ENCODE data around the gene GPRC5C.

DNA sequence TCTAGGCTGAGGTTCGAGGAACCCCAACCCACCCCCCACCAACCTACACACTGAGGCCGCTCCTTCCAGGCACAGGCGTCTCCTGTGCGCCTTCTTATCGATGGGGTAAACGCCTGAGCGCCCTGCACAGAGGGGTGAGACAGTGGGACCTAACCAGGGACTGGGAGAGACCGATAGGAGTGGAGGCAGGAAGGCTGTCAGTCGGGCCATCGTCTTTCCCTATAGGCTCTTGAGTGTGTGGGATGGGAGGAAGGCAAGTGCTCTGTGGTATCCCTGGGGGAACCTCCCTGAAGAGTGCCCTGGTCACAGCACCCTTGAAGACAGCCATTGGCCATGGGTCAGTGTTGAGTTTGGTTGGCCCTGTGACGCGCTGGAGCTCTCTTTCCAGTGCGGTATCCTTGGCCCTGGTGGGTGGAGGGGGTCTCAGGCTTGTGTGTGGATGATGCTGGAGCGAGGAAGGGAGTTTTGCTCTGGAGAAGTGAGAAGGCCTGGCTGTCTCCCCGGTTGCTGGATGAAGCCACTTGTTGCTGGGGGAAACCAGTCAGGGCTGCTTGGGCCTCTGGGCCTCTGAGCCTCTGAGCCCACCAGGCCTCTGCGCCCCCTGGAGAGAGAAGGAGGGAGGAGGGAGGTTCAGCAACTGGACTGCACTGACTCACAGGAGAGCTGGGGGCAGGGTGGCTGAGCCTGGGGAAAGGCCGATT lies 1.7 kb downstream of the GPRC5C start:
- TF ChIP-seq, protein P1, sequence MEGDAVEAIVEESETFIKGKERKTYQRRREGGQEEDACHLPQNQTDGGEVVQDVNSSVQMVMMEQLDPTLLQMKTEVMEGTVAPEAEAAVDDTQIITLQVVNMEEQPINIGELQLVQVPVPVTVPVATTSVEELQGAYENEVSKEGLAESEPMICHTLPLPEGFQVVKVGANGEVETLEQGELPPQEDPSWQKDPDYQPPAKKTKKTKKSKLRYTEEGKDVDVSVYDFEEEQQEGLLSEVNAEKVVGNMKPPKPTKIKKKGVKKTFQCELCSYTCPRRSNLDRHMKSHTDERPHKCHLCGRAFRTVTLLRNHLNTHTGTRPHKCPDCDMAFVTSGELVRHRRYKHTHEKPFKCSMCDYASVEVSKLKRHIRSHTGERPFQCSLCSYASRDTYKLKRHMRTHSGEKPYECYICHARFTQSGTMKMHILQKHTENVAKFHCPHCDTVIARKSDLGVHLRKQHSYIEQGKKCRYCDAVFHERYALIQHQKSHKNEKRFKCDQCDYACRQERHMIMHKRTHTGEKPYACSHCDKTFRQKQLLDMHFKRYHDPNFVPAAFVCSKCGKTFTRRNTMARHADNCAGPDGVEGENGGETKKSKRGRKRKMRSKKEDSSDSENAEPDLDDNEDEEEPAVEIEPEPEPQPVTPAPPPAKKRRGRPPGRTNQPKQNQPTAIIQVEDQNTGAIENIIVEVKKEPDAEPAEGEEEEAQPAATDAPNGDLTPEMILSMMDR (IDR thresholded peaks at IDR 0.05), result no peak
- TF ChIP-seq EP300 (IDR thresholded peaks at IDR 0.05), result no peak
- TF ChIP-seq POLR2A (IDR thresholded peaks at IDR 0.05), result no peak
